ENCODE results near the gene SLC44A3. TPM values are rescaled to one million over a fixed set of nuclear protein-coding genes. Genes with fewer than 3 reads are reported as not detected.

SLC44A3 gene
- polyA plus RNA-seq, 1 donor = 70.5 TPM

- H3K27ac ChIP-seq (ENCODE audit: low read length) = no peak overlapping the region
- no peak for DNase-seq
- H3K9me3 ChIP-seq (ENCODE audit: control insufficient read depth, low read depth, low read length) = no peaks in the 10 kb centered on the region
- H3K4me1 ChIP-seq (ENCODE audit: control insufficient read depth, insufficient read depth, low read length) = peaks cover 3% of the 10 kb centered on the region
- H3K27me3 ChIP-seq (ENCODE audit: control insufficient read depth, insufficient read depth, low read length) = no peaks in the 10 kb centered on the region
- no peak overlapping the region for H3K4me3 ChIP-seq (ENCODE audit: low read length)
- WGBS (ENCODE audit: insufficient coverage, low lambda C conversion rate) = no CpG with 5 or more reads among the region's 1 CpG
- H3K36me3 ChIP-seq (ENCODE audit: control insufficient read depth, insufficient read depth, low read length) = no peaks in the 10 kb centered on the region
Observed at GRCh38 chr1:94816030-94816429, 4.1 kb upstream of the SLC44A3 start.

DNA sequence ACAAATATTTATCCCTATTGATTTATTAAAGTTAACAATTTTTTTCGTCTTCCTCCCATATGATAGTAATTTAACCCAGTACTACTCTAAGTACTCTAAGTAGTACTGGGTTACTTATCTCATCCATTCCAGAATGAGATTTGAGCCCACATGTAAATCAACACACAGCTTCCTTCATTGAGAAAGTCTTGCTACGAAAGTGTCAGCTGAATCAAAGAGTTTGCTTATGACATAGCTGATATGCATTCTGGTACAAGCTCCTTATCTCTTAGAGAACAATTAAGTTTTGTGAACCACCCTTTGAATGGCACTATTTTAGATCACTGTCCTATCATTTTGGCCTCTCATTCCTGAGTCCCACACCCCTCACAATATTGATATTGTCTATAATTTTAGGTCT, 2.4 kb upstream of the SLC44A3 start:
- WGBS (ENCODE audit: insufficient coverage, low lambda C conversion rate) = no CpG with 5 or more reads among the region's 2 CpGs
- peak; percentile 43 to 72 for DNase-seq

GRCh38 chr1:94819238-94819944, 766 bp upstream of the SLC44A3 start:
- Histone ChIP-seq H3K4me3 (ENCODE audit: low read length) (peak overlapping the region; percentile 94), H3K36me3 (ENCODE audit: control insufficient read depth, insufficient read depth, low read length) (no peaks in the 10 kb centered on the region), H3K27ac (ENCODE audit: low read length) (peak overlapping the region; percentile 95), H3K4me1 (ENCODE audit: control insufficient read depth, insufficient read depth, low read length) (peaks cover 18% of the 10 kb centered on the region), H3K9me3 (ENCODE audit: control insufficient read depth, low read depth, low read length) (no peaks in the 10 kb centered on the region), H3K27me3 (ENCODE audit: control insufficient read depth, insufficient read depth, low read length) (no peaks in the 10 kb centered on the region)
- no CpG with 5 or more reads among the region's 14 CpGs for WGBS (ENCODE audit: insufficient coverage, low lambda C conversion rate)
- DNase-seq = peak in 1 of 2 donors; percentile 65

More for the DNA sequence above, 2.4 kb upstream of the SLC44A3 start:
- Histone ChIP-seq H3K27ac (ENCODE audit: low read length) (peak overlapping the region; percentile 2), H3K9me3 (ENCODE audit: control insufficient read depth, low read depth, low read length) (no peaks in the 10 kb centered on the region), H3K4me3 (ENCODE audit: low read length) (no peak overlapping the region), H3K36me3 (ENCODE audit: control insufficient read depth, insufficient read depth, low read length) (no peaks in the 10 kb centered on the region), H3K27me3 (ENCODE audit: control insufficient read depth, insufficient read depth, low read length) (no peaks in the 10 kb centered on the region), H3K4me1 (ENCODE audit: control insufficient read depth, insufficient read depth, low read length) (peaks cover 11% of the 10 kb centered on the region)

DNA sequence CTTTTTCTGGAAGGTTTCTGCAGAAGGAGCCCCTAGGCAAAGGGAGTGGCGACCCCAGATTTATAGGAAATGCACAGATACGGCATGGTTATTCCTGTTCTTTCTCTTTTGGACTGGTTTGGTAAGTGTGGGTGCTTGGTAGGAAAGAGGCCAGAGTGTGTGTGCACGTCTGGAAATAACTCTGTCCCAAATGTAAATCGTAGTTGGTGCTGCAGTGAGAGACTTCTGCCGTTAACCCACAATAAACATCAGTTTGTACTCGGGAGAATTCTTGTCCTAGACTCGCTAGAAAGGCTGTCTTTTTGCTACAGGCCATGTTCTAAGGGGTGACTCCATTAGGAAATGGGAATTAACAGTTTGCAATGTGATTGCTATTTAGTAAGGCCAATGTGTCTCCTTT, 779 bp downstream of the SLC44A3 start:
- WGBS (ENCODE audit: insufficient coverage, low lambda C conversion rate) = no CpG with 5 or more reads among the region's 7 CpGs

GRCh38 chr1:94821636-94822305, 1.6 kb downstream of the SLC44A3 start:
- H3K4me3 ChIP-seq (ENCODE audit: low read length) = peak overlapping the region; percentile 94
- peak; percentile 49 to 86 for DNase-seq
- H3K4me1 ChIP-seq (ENCODE audit: control insufficient read depth, insufficient read depth, low read length) = peaks cover 18% of the 10 kb centered on the region
- H3K27me3 ChIP-seq (ENCODE audit: control insufficient read depth, insufficient read depth, low read length) = no peaks in the 10 kb centered on the region
- peak overlapping the region; percentile 95 for H3K27ac ChIP-seq (ENCODE audit: low read length)
- H3K9me3 ChIP-seq (ENCODE audit: control insufficient read depth, low read depth, low read length) = no peaks in the 10 kb centered on the region
- WGBS (ENCODE audit: insufficient coverage, low lambda C conversion rate) = 20% methylated on average over 1 of the region's 9 CpGs
- peaks cover 16% of the 10 kb centered on the region for H3K36me3 ChIP-seq (ENCODE audit: control insufficient read depth, insufficient read depth, low read length)

More for the DNA sequence above, 779 bp downstream of the SLC44A3 start:
- Histone ChIP-seq H3K4me3 (ENCODE audit: low read length) (peak overlapping the region; percentile 94), H3K36me3 (ENCODE audit: control insufficient read depth, insufficient read depth, low read length) (peaks cover 8% of the 10 kb centered on the region), H3K27ac (ENCODE audit: low read length) (peak overlapping the region; percentile 95), H3K27me3 (ENCODE audit: control insufficient read depth, insufficient read depth, low read length) (no peaks in the 10 kb centered on the region), H3K4me1 (ENCODE audit: control insufficient read depth, insufficient read depth, low read length) (peaks cover 18% of the 10 kb centered on the region), H3K9me3 (ENCODE audit: control insufficient read depth, low read depth, low read length) (no peaks in the 10 kb centered on the region)
- DNase-seq = peak in 1 of 2 donors; percentile 66

DNA sequence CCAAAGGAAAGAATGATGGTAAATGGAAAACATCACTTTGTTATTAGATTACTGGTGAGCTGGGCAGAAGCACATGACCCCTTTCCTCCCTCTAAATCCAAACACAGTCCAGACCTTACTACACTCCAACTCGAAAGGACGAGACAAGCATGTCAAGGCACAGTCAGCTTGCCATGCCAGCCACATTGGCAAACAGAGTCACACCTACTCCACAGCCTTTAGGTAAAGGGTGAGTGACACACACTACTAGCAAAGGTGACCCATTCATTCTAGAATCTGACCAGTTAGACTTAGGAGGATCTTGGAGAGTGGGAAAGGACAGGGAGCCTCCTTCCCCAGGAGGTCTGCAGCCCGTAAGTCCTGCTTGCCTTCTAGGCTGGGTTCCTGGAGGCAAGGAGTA, 3.0 kb downstream of the SLC44A3 start:
- no peak for DNase-seq
- H3K27ac ChIP-seq (ENCODE audit: low read length) = peak overlapping the region; percentile 95
- no CpG with 5 or more reads among the region's 3 CpGs for WGBS (ENCODE audit: insufficient coverage, low lambda C conversion rate)

GRCh38 chr1:94825936-94826335, 5.8 kb downstream of the SLC44A3 start:
- WGBS (ENCODE audit: insufficient coverage, low lambda C conversion rate) = no CpG with 5 or more reads among the region's 2 CpGs
- Histone ChIP-seq H3K27me3 (ENCODE audit: control insufficient read depth, insufficient read depth, low read length) (no peaks in the 10 kb centered on the region), H3K9me3 (ENCODE audit: control insufficient read depth, low read depth, low read length) (no peaks in the 10 kb centered on the region), H3K36me3 (ENCODE audit: control insufficient read depth, insufficient read depth, low read length) (peaks cover 46% of the 10 kb centered on the region), H3K4me3 (ENCODE audit: low read length) (no peak overlapping the region), H3K4me1 (ENCODE audit: control insufficient read depth, insufficient read depth, low read length) (peaks cover 15% of the 10 kb centered on the region), H3K27ac (ENCODE audit: low read length) (no peak overlapping the region)
- no peak for DNase-seq

More for the DNA sequence above, 3.0 kb downstream of the SLC44A3 start:
- peaks cover 15% of the 10 kb centered on the region for H3K4me1 ChIP-seq (ENCODE audit: control insufficient read depth, insufficient read depth, low read length)
- H3K4me3 ChIP-seq (ENCODE audit: low read length) = no peak overlapping the region
- H3K27me3 ChIP-seq (ENCODE audit: control insufficient read depth, insufficient read depth, low read length) = no peaks in the 10 kb centered on the region
- no peaks in the 10 kb centered on the region for H3K9me3 ChIP-seq (ENCODE audit: control insufficient read depth, low read depth, low read length)
- H3K36me3 ChIP-seq (ENCODE audit: control insufficient read depth, insufficient read depth, low read length) = peaks cover 29% of the 10 kb centered on the region

DNA sequence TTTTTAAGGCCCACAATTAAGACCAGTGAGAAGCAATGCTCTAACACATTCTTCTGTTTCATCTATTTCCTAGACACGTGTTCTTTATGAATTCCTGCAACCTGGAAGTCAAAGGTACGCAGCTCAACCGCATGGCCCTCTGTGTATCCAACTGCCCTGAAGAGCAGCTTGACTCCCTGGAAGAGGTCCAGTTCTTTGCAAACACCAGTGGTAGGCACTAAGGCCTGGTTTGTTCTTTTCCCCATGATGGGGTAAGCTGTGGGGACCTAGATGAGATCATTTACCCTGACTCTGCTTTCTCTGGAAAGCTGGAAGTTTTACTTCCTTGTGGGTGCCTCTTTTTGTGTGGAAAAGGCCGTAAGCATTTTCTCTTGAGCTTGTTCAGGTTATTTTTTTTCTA, 7.3 kb downstream of the SLC44A3 start:
- 100% methylated on average over 1 of the region's 4 CpGs for WGBS (ENCODE audit: insufficient coverage, low lambda C conversion rate)
- peaks cover 9% of the 10 kb centered on the region for H3K4me1 ChIP-seq (ENCODE audit: control insufficient read depth, insufficient read depth, low read length)
- no peak for DNase-seq
- no peaks in the 10 kb centered on the region for H3K27me3 ChIP-seq (ENCODE audit: control insufficient read depth, insufficient read depth, low read length)
- H3K9me3 ChIP-seq (ENCODE audit: control insufficient read depth, low read depth, low read length) = no peaks in the 10 kb centered on the region
- H3K4me3 ChIP-seq (ENCODE audit: low read length) = no peak overlapping the region
- peaks cover 54% of the 10 kb centered on the region for H3K36me3 ChIP-seq (ENCODE audit: control insufficient read depth, insufficient read depth, low read length)
- no peak overlapping the region for H3K27ac ChIP-seq (ENCODE audit: low read length)

GRCh38 chr1:94828251-94828650, 8.1 kb downstream of the SLC44A3 start:
- H3K27ac ChIP-seq (ENCODE audit: low read length) = no peak overlapping the region
- peaks cover 54% of the 10 kb centered on the region for H3K36me3 ChIP-seq (ENCODE audit: control insufficient read depth, insufficient read depth, low read length)
- no peak for DNase-seq
- H3K4me1 ChIP-seq (ENCODE audit: control insufficient read depth, insufficient read depth, low read length) = peaks cover 2% of the 10 kb centered on the region
- no peak overlapping the region for H3K4me3 ChIP-seq (ENCODE audit: low read length)
- H3K9me3 ChIP-seq (ENCODE audit: control insufficient read depth, low read depth, low read length) = no peaks in the 10 kb centered on the region
- no peaks in the 10 kb centered on the region for H3K27me3 ChIP-seq (ENCODE audit: control insufficient read depth, insufficient read depth, low read length)

DNA sequence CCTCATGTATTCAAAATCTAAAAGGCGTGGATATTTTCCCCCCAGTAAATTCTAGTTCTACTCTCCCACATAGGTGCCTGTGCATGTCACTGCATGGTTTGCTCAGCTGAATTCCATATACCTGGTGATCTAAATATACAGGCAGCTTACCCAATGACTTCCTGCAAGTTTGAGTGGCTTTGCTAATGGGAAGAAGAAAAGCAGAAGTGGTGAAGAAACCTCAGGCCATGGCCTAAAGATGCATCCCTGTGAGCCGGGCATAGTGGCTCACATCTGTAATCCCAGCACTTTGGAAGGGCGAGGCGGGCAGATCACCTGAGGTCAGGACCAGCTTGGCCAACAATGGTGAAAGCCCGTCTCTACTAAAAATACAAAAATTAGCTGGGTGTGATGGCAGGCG, 11.5 kb downstream of the SLC44A3 start:
- Histone ChIP-seq H3K36me3 (ENCODE audit: control insufficient read depth, insufficient read depth, low read length) (peaks cover 45% of the 10 kb centered on the region), H3K27me3 (ENCODE audit: control insufficient read depth, insufficient read depth, low read length) (no peaks in the 10 kb centered on the region), H3K9me3 (ENCODE audit: control insufficient read depth, low read depth, low read length) (no peaks in the 10 kb centered on the region), H3K4me3 (ENCODE audit: low read length) (no peak overlapping the region), H3K27ac (ENCODE audit: low read length) (no peak overlapping the region), H3K4me1 (ENCODE audit: control insufficient read depth, insufficient read depth, low read length) (no peaks in the 10 kb centered on the region)
- 100% methylated on average over 1 of the region's 6 CpGs for WGBS (ENCODE audit: insufficient coverage, low lambda C conversion rate)
- DNase-seq = no peak
